CD4-positive, alpha-beta T cell (primary cell): Measurements from ENCODE around the gene SLC35G2. TPM values are rescaled to one million over a fixed set of nuclear protein-coding genes. Genes with fewer than 3 reads are reported as not detected.
"Not testable (repeated sequence)": the region's sequence is repeated elsewhere in the genome, so short reads cannot be mapped to it uniquely, and the experiment has no call there.

Experiments
- ATAC-seq: fragments of 200-7000 bp; cut with Tn5 transposase; one replicate; pipeline ENCODE4 v1.10.0; 2022; ENCODE audit warnings: mild to moderate bottlenecking; ENCODE audit not compliant: poor library complexity
- CTCF ChIA-PET: fragments of 350-600 bp; sonication (Branson Sonifier 250); formaldehyde crosslinking; loops from one replicate; lab custom pipeline; 2021; ENCODE audit warnings: antibody characterized with exemption, inconsistent platforms; lab: Charles Lee
- POLR2A ChIA-PET: fragments of 350-600 bp; sonication (Branson Sonifier 250); formaldehyde crosslinking; loops from one replicate; lab custom pipeline; 2021; ENCODE audit warnings: antibody characterized with exemption, inconsistent platforms; lab: Charles Lee
- DNase-seq, 14 experiments: peaks; one replicate each; pipeline ENCODE4 v3.0.0-alpha.2; 2013 to 2020; ENCODE audit warnings: mixed read lengths in 2 of 14
- H3K27ac ChIP-seq, 2 donors: one replicate each; pipeline versions ENCODE4 v1.5.1 to v1.7.0; 2013; ENCODE audit warnings: low read length in 2 of 2, low read depth in 1 of 2, mild to moderate bottlenecking in 1 of 2
- H3K27me3 ChIP-seq, 2 experiments: 1 replicate in 1 of 2; 2 replicates in 1 of 2; pipeline versions ENCODE4 v1.6.1 to v1.7.0; 2013; ENCODE audit warnings: low read length in 2 of 2, control low read depth in 1 of 2, mild to moderate bottlenecking in 1 of 2, moderate library complexity in 1 of 2; ENCODE audit not compliant: insufficient read depth in 2 of 2, control insufficient read depth in 1 of 2
- H3K36me3 ChIP-seq: one replicate; pipeline ENCODE4 v1.6.1; 2013; ENCODE audit warnings: low read length, control low read depth; ENCODE audit not compliant: insufficient read depth
- H3K4me1 ChIP-seq: one replicate; pipeline ENCODE4 v1.6.1; 2013; ENCODE audit warnings: low read length, control low read depth; ENCODE audit not compliant: insufficient read depth
- H3K4me3 ChIP-seq: one replicate; pipeline ENCODE4 v1.5.1; 2013; ENCODE audit warnings: mild to moderate bottlenecking, low read length, moderate library complexity
- H3K9me3 ChIP-seq, 2 experiments: 1 replicate in 1 of 2; 2 replicates in 1 of 2; pipeline versions ENCODE4 v1.6.1 to v1.7.0; 2013; ENCODE audit warnings: low read length in 2 of 2, mild to moderate bottlenecking in 2 of 2, control low read depth in 1 of 2, moderate library complexity in 1 of 2; ENCODE audit not compliant: control insufficient read depth in 1 of 2, insufficient read depth in 1 of 2
- H3K27ac Mint-ChIP-seq: one replicate; pipeline ENCODE4 v1.8.0; 2020; ENCODE audit warnings: mixed read lengths
- H3K27me3 Mint-ChIP-seq: one replicate; pipeline ENCODE4 v1.8.0; 2021; ENCODE audit warnings: mixed read lengths
- H3K36me3 Mint-ChIP-seq: one replicate; pipeline ENCODE4 v1.8.0; 2021; ENCODE audit warnings: low read depth, mixed read lengths
- H3K4me1 Mint-ChIP-seq: one replicate; pipeline ENCODE4 v1.8.0; 2021; ENCODE audit warnings: low read depth, mixed read lengths
- H3K4me3 Mint-ChIP-seq: one replicate; pipeline ENCODE4 v1.8.0; 2020; ENCODE audit warnings: mild to moderate bottlenecking, mixed read lengths
- H3K9me3 Mint-ChIP-seq: one replicate; pipeline ENCODE4 v1.8.0; 2020; ENCODE audit warnings: mixed read lengths
- intact Hi-C, 2 experiments: fragments of 100-400 bp; cut with DNase I in 1 of 2; cut with micrococcal nuclease in 1 of 2; formaldehyde crosslinking; loops; one replicate each; pipeline versions ENCODE4 v1.15.1 to v1.9.0; 2023 to 2025; cut with DNase I, micrococcal nuclease
- total RNA-seq, 174 experiments: library from RNA in 2 of 174; stranded (reverse) in 2 of 174; gene quantifications; one replicate each; pipeline ENCODE4 v1.2.3 and lab custom pipeline; 2021 to 2026
- TF ChIP-seq, protein P1 (sequence below): fragments of 200-600 bp; IDR thresholded peaks from one replicate; pipeline ENCODE4 v1.8.0; 2022; ENCODE audit warnings: antibody characterized with exemption, mild to moderate bottlenecking

Gene SLC35G2
- total RNA-seq, 2 experiments from 2014 or later, result 0.14 TPM; not detected in 1

GRCh38 chr3:136792556-136793330, 26.2 kb upstream of the SLC35G2 start:
- peaks cover 6% of the 10 kb centered on the region for H3K27me3 Mint-ChIP-seq
- ATAC-seq (no peak), DNase-seq (no peak)
- H3K9me3 ChIP-seq, result no peaks in the 10 kb centered on the region
- H3K4me1 ChIP-seq, result no peaks in the 10 kb centered on the region
- TF ChIP-seq, protein P1, sequence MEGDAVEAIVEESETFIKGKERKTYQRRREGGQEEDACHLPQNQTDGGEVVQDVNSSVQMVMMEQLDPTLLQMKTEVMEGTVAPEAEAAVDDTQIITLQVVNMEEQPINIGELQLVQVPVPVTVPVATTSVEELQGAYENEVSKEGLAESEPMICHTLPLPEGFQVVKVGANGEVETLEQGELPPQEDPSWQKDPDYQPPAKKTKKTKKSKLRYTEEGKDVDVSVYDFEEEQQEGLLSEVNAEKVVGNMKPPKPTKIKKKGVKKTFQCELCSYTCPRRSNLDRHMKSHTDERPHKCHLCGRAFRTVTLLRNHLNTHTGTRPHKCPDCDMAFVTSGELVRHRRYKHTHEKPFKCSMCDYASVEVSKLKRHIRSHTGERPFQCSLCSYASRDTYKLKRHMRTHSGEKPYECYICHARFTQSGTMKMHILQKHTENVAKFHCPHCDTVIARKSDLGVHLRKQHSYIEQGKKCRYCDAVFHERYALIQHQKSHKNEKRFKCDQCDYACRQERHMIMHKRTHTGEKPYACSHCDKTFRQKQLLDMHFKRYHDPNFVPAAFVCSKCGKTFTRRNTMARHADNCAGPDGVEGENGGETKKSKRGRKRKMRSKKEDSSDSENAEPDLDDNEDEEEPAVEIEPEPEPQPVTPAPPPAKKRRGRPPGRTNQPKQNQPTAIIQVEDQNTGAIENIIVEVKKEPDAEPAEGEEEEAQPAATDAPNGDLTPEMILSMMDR, result no peak
- no peaks in the 10 kb centered on the region for H3K36me3 Mint-ChIP-seq
- POLR2A ChIA-PET, result no interaction called here
- no peak overlapping the region for H3K4me3 Mint-ChIP-seq
- H3K9me3 Mint-ChIP-seq, result no peaks in the 10 kb centered on the region
- H3K27ac ChIP-seq, result no peak overlapping the region
- H3K36me3 ChIP-seq, result no peaks in the 10 kb centered on the region
- intact Hi-C loops, result no loop called here
- H3K4me1 Mint-ChIP-seq, result no peaks in the 10 kb centered on the region
- H3K27me3 ChIP-seq, result no peaks in the 10 kb centered on the region
- H3K27ac Mint-ChIP-seq, result no peak overlapping the region
- no peak overlapping the region for H3K4me3 ChIP-seq
- CTCF ChIA-PET, result interaction anchor here (0.9 to 1.0 kb wide), 2 partner anchors 8 to 30 kb away, joined by 3 to 4 read pairs; no protein-coding TSS in a partner anchor

DNA sequence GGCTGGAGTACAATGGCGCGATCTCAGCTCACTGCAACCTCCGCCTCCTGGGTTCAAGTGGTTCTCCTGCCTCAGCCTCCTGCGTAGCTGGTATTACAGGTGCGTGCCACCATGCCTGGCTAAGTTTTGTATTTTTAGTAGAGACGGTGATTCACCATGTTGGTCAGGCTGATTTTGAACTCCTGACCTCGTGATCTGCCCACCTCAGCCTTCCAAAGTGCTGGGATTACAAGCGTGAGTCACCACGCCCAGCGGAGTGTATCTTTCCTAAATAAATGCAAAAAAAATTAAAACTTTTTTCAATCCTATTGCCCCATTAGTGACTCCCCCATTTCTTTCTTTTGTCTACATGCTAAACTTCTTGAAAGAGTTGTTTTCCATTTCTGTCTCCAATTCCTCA, 17.8 kb upstream of the SLC35G2 start:
- H3K4me3 Mint-ChIP-seq, H3K27me3 ChIP-seq, H3K4me1 ChIP-seq, H3K4me3 ChIP-seq, H3K9me3 Mint-ChIP-seq, H3K36me3 Mint-ChIP-seq, H3K27me3 Mint-ChIP-seq, DNase-seq, H3K27ac Mint-ChIP-seq, ATAC-seq, H3K9me3 ChIP-seq, H3K27ac ChIP-seq, POLR2A ChIA-PET, H3K36me3 ChIP-seq, H3K4me1 Mint-ChIP-seq, intact Hi-C loops: not testable (repeated sequence)
- CTCF ChIA-PET, result interaction anchor here (1.2 kb wide), 1 partner anchor 8 kb away, joined by 4 read pairs; no protein-coding TSS in a partner anchor

- H3K27me3 ChIP-seq, result no peaks in the 10 kb centered on the region
- TF ChIP-seq, protein P1, result no peak
- no peaks in the 10 kb centered on the region for H3K4me1 ChIP-seq
- no peaks in the 10 kb centered on the region for H3K27me3 Mint-ChIP-seq
- ChIA-PET POLR2A (no interaction called here), CTCF (no interaction called here)
- H3K4me3 Mint-ChIP-seq, result no peak overlapping the region
- no peak overlapping the region for H3K27ac Mint-ChIP-seq
- no peaks in the 10 kb centered on the region for H3K36me3 Mint-ChIP-seq
- H3K9me3 Mint-ChIP-seq, result no peaks in the 10 kb centered on the region
- H3K4me1 Mint-ChIP-seq, result no peaks in the 10 kb centered on the region
- DNase-seq, result no peak
- no peak for ATAC-seq
- no peak overlapping the region for H3K4me3 ChIP-seq
- H3K9me3 ChIP-seq, result peaks cover 0 to 3% of the 10 kb centered on the region in 2 experiments
- H3K27ac ChIP-seq, result no peak overlapping the region
- no peaks in the 10 kb centered on the region for H3K36me3 ChIP-seq
- intact Hi-C loops, result no loop called here
Measured at GRCh38 chr3:136802481-136802996, 16.4 kb upstream of the SLC35G2 start.
